HG02642 (cell line): ENCODE data around the gene FAM43A.

Experiments used
- ATAC-seq: cut with Tn5 transposase; IDR thresholded peaks from one replicate; pipeline ENCODE4 v1.9.1; 2021; ENCODE audit warnings: mild to moderate bottlenecking; ENCODE audit not compliant: unreplicated experiment, poor library complexity

FAM43A gene

DNA sequence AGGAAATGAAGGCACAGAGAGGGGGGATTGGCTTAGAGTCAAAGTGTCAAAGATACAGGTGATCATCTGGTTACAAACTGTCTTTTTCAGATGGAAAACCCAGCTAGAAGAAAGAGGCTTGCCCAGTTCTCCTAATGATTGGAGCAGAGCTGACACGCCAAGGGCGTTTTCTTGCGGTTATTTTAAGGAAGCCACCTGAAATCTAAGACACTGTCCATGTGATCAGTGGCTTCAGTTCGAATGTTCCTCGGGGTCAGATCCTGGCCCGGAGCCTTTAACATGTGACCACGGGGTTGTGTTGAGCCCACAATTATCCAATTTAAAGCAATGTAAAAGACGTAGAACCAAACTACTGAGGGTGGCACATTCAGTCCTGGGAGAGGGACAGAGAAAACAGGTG, 19.5 kb downstream of the FAM43A start:
- no peak for ATAC-seq

DNA sequence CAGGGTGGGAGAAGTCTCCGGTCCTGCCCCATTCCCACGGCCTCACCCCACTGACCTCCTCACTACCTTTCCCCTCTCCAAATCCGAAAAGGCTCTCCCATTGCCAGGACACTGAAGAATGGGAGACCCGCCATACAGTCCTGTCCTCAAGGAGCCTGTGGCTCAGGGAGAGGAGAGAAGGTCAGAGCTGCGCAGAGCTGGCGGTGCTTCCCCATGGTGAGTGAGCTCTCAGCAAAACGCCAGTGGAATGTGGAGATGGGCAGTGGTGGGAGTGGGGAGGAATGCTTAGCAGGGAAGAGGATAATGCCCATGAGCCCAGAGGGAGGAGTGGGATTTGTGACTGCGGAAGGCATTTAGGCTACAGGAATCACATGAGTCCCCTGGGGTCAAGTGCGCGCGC, 20.1 kb downstream of the FAM43A start:
- no peak for ATAC-seq

DNA sequence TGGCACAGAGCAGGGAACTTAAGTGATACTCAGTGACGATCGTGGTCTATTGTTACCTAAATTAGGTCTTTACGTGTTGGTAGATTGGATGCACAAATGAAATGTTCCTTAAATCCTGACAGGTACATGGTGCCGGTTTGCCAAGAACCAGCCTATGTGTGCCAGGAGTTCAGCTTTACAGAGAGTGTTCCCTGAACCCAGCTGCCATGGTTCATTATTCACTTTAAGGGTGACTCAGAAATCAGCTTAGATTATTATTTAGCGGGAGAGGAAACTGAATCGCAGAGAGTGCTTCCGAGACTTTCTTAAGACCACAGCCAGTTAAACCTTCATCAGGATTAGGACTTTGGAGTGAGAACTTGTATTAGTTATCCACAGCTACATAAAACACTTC, 21.5 kb downstream of the FAM43A start:
- no peak for ATAC-seq

DNA sequence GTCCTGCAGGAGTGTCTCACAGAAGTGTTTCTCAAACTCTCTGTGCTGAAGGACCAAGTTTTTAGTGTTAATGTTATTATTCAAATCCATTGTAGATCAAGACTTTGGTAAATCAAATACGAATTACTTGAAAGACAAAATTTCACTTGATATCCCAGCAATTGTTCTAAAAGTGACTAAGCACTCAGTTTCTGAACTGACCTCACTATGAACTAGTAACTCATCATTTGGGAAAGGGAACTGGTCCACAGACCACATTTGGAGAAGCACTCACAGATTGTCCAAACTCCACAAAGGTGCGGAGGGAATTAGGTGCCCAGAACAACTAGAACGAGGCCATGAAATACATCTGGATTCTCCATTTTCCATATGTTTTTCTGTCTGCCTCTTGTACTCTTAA, 25.6 kb downstream of the FAM43A start:
- ATAC-seq: no peak

DNA sequence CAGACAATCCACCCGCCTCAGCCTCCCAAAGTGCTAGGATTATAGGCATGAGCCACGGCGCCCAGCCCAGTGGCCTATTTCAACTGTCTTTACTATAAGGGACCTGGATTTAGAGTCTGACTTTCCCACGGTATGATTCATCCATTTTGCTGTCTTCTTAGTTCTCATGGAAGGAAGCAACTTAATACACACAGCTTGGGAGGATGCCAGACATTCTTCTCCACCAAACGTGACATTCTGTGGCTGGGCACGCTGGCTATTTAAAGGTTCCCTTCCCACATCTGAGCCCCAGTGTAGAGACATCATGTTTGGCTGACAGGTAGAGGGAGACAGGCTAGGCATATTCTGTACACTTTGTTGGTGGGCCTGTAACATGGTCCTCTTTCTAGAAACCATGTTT, 26.2 kb downstream of the FAM43A start:
- no peak for ATAC-seq

DNA sequence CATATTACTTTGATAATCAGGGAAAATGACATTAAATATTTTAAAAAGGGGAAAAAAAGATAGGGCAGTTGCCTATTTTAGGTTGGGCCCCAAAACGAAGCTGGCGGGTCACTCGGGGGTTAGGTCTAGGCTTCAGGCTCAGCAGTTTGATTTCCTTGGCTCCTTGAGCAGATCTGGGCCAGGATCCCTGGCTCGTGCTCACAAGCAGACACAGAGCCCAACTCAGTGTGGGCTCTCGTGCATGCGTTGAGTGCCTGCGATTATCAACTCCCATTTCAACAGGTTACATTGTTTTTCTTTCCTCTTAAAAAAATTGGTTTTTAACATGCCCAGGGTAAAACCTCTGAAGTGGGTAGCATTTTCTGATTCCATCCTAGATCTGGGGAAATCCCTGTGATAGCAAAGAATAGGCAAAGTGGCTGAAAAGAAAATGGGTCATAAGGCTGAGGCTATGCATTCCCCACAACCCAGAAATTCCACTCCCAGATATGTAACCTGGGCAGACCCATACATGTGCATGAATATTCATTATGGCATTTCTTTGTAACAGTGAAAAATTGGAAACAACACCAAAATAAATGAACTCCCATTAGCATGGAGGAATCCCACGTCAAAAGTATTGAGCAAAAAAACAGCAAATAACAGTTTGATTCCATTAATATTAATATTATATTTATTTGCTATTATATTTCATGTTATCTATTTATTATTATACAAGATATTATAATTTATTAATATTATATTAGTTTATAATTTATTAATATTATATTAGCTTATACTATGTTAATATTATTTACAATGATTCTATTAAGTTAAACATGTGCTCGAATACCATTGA, 27.8 kb downstream of the FAM43A start:
- no peak for ATAC-seq

DNA sequence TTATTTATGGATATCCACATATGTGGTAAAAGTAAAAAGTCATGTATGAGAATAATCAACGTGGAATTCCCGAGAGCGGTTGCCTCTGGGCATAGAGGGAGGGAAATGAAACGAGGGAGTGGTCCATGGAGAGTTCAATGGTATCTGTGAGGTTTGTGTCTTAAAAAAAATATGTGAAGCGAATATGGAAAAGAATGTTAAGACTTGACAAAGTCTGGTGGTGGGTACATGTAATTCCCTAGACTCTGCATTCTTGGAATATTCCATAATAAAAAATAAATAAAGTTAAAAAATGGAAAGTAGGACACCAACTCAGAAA, 28.4 kb downstream of the FAM43A start:
- no peak for ATAC-seq

DNA sequence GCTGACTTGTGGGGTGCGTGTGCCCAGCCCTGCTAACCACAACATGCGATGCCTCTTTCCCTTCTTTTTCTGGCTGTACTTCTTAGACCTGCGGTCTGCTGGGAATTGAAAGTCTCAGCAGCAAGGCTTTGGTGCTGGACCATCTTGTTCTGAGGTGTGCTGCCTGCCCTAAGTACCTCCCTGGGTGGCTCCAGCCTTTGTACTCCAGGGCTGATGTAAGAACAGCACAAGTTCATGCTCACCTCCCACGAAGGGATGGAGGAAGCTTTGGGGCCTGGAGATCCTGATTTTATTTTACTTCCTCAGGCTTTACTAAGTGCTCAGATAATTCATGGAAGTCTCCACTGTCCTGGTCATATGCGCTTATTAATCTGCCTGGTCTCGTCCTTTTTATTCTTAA, 28.9 kb downstream of the FAM43A start:
- no peak for ATAC-seq

DNA sequence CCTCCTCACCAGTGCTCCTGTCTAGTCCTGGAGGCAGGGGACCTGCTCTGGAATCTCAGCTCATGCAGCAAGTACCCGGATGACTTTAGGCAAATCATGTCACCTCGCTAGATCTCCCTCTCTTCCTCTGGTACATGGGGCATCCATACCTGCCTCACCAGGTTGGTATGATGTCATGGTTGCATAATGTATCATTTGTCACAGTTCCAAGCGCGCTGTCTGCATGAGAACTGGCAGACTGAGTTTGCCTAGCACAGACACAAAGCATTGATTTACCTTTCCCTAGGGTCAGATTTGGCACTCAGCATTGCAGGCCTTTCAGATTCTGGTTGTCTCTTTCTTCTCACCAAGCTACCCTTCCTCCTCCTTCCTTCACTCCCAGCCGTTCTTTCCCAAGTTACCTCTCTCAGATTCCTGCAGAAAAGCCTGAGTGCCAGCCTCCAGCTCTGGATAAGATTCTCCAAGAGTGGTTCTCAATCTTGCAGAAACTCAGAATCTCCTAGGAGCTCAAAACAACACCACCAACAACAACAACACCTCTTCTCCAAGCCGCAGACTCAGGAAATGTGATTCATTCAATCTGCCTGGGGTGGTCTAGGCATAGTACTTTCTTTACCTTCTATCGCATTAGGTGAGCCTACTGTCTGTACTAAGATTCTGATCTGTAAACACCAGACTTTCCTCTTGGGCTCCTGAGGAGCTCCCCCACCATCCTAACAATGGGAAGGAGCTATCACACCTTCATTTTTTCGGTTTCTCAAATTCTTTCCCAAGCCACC, 29.5 kb downstream of the FAM43A start:
- ATAC-seq: no peak

DNA sequence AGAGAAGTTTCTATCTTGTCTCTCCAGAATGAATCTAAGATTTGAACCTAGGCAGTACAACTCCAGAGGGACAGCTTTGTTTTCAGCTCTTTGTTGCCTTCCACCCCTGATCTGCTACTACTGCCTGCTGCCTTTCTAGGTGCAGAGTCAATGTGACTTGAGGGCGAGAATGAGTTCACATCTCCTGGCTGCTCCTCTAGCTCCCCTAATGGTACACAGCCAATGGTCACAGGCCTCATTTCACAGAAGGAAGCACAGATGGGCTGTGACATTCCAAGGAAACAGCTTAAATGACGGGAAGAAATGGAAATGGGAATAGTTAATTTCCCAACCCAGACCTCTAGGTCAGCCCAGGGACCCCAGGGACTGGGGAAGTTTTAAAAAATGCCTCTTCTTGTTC, 32.4 kb downstream of the FAM43A start:
- ATAC-seq: no peak

DNA sequence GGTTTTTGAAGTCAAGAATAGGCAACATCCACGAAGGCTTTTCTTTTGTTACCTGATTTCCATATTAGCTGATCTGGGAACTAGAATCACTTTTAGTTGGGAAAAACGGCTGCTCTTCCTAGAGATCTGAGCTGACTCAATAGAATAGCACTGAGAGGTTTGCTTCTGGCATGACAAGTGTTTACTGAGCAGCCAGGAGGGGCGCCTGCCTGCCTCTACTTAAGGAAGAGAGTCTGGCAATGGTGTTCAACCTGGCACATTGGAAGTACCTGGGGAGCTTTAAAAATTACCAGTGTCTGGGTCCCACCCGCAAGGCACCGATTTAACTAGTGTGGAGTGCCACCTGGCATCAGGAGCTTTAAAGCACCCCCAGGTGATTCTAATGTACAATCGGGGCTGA, 34.4 kb downstream of the FAM43A start:
- no peak for ATAC-seq

DNA sequence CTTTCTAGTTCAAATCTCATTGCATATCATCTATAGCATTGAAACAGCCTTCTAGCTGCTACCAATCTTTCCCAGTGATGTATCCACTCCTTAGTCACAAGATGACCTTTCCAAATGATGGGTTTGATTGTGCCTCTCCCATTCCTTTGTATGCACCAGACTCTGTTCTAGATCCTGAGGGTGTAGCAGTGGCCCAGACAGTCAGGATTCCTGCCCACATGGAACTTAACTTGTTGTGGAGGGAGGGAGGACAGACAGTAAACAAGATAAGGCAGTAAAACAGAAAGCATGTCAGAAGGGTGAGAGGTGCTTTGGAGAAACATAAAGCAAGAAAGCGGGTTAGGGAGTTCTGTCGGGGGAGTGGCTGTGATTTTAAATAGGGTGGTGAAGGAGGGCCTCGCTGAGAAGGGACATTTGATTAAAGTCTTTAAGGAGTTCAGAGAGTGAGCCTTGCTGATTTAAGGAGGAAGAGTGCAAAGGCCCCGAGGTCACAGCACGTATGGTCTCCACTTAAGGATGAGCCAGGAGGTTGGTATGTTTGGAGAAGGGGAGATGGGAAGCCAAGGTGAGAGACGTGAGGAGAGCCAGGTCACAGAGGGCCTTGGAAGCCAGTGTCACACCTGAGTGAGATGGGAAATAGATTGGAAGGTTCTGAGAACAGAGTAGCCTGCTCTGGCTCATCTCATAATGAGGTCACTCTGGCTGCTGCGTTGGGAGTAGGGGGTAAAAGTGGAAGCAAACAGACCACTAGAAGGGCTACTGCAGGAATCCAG, 38.3 kb downstream of the FAM43A start:
- no peak for ATAC-seq

DNA sequence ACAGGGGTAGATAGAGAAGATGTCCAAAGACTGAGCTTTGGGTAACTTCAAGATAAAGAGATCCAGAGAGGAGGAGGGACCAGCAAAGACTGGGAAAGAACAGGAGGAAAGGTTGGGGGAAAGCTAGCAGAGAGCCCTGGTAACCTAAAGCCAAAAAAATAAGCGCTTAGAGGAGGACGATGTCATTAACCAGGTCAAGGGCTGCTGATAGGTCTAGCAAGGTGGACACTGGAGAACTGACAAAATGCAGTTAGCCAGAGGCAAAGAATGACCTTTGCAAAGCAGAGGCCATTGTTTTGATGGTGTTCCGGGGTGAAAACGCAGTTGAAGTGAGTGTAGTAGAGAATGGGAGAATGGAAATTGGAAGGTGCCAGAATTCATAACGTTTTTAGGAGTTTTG, 39.7 kb downstream of the FAM43A start:
- no peak for ATAC-seq

DNA sequence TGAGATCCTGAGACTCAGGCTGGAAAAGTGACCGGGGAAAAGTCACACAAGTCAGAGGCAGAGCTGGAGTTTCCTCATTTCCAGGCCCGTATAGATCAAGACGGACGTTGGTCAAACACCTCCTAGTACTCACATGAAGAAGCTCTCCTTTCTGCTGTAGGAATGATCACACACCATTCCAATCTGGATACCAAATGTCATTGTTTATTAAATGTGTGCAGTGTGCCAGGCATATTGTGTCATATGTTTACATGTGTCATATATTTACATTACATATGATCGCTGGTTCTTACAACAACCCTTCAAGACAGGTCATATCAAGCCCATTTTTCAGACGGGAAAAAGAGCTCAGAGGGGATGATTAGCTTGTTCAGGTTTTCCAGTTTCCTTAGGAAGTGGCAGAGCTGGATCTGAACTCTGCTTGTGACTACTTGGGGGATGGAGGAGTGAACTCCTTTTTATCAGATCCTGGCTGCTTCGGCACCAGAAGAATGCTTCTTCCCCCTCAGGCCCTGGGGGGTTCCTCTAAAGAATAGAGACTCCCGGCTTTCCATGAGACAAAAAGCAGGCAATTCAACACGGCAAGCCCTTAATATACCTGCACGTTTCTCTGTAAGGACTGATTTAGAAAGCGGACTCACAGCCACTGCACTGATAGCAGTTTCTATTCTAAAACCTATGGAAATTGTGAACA, 41.9 kb downstream of the FAM43A start:
- no peak for ATAC-seq

DNA sequence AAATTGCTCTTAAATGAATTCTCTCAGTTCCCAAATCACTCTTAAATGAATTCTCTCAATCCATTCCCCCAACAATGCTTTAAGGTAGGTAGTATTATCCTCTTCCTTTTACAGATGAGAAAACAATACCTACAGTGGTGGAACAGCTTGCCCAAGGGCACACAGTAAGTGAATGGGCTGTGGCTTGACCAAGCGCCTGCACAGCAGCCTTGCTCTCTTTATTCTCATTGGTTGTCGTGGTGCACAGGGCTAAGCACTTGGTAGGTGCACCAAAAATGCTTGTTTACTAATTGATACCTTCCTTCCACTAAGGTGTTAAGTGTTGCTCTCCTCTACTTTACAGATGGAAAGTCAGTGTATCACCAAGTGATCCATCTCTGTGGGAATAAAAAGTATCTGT, 43.3 kb downstream of the FAM43A start:
- no peak for ATAC-seq

DNA sequence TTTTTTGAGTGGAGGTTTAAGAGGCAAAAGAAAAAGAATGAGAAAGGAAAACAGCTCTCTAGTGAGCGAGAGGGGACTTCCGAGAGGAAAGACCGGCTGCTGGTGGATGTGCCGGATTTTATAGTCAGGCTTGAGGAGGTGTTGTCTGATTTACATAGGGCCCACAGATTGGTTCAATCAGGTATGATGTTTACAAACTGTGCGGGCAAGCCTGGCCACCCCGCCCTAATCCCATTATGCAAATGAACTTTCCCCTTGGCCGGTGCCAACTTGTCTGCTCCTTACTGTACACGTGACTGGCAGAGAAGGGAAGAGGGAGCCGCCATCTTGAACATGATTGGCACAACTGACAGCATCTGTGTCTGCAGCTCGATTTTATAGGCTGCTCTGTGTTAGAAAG, 44.7 kb downstream of the FAM43A start:
- ATAC-seq: no peak

DNA sequence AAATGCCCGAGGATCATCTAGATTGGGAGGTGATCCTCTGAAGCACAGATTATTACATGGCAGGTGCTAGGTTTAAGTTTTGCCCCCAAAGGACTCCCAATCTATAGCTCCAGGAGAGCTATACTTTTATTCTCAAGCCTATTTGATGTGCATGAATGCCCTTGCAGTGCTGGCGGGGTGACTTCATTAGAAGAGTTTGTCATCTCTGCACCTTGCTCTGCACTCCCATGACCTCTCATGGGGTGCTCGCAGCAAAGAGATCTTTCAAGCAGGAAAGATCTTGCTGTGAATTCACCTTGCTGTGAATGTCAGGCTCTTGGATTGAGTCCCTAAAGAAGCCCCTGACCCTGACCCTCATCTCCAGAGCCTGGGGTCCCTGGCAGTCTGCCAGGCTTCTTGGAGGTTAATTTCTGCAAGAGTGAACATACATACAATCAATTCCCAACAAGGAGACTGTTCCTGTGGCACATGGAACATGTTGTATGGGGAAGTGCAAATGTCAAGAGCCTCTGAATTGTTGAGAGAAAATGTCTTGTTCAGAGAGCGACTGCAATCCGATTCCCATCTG, 45.9 kb downstream of the FAM43A start:
- no peak for ATAC-seq

DNA sequence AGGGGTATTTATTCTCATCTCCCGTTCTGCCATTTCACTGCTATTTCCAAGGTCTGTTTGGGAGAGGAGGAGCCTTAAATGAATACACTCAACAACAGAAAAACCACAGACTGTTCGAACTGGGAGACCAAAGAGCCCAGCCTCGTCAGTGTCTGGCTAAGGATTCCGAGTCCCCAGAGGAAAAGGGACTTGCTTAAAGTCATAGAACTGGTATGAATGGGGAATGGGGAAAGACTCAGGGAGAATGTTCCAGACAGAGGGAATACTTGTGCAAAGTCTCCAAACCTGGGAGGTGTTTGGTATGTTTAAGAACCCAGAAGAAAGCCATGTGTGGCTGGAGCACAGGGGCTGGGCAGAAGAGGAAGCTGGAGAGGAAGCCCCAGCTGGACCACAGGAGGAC, 46.9 kb downstream of the FAM43A start:
- no peak for ATAC-seq

DNA sequence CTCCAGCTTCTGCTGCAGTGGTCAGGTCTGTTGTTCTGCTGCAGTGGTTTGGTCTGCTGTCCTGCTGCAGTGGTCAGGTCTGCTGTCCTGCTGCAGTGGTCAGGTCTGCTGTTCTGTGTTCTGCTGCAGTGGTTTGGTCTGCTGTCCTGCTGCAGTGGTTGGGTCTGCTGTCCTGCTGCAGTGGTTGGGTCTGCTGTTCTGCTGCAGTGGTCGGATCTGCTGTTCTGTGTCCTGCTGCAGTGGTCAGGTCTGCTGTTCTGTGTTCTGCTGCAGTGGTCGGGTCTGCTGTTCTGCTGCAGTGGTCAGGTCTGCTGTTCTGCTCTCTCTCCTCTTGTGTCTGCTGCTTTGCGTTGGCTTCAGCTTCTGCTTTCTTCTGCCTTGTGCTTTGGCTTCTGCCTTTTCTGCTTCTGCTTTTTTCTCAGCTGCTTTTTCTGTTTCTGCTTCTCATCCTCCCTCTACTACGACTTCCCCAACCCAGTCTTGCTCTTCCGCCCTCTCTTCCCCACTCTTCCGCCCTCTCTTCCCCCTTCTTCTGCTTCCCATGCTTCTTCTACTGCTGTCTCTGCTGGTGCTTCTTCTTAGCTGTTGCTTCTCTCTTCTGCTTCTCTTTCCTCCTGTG, 50.7 kb downstream of the FAM43A start:
- no peak for ATAC-seq
